Measurements from ENCODE around the gene MORC1.

The MORC1 gene

DNA sequence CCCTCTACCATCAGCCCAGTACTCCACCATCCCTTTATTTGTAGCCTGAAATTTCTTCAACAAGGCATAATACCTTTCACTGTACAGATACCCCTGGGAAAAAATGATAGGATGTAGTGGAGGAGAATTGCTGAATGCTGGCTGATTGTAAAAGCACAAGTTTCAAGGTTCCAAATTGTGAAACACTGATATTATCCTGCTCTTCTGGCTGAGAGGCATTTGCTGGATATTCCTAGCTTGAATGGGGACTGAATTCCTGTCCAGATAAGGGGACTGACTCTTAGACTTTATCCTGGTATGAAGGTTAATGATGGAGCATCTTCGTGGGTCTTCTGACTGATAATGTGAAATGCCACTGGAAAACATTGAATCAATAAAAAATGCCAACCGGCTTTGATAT, 9.6 kb upstream of the MORC1 start:
- no peak overlapping the region for H3K4me3 ChIP-seq (replicated peaks; ENCODE audit: low read depth, low read length)
- no peak for DNase-seq (ENCODE audit: extremely low read depth, low read depth)
- TF ChIP-seq, protein P1, sequence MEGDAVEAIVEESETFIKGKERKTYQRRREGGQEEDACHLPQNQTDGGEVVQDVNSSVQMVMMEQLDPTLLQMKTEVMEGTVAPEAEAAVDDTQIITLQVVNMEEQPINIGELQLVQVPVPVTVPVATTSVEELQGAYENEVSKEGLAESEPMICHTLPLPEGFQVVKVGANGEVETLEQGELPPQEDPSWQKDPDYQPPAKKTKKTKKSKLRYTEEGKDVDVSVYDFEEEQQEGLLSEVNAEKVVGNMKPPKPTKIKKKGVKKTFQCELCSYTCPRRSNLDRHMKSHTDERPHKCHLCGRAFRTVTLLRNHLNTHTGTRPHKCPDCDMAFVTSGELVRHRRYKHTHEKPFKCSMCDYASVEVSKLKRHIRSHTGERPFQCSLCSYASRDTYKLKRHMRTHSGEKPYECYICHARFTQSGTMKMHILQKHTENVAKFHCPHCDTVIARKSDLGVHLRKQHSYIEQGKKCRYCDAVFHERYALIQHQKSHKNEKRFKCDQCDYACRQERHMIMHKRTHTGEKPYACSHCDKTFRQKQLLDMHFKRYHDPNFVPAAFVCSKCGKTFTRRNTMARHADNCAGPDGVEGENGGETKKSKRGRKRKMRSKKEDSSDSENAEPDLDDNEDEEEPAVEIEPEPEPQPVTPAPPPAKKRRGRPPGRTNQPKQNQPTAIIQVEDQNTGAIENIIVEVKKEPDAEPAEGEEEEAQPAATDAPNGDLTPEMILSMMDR (IDR thresholded peaks at IDR 0.05; ENCODE audit: low read depth, low read length, missing control alignments), result no peak

- TF ChIP-seq, protein P1 (IDR thresholded peaks at IDR 0.05; ENCODE audit: low read depth, low read length, missing control alignments), result no peak
- DNase-seq (ENCODE audit: extremely low read depth, low read depth), result no peak
- H3K4me3 ChIP-seq (replicated peaks; ENCODE audit: low read depth, low read length), result no peak overlapping the region
These were observed 8.0 kb upstream of the MORC1 start for GRCh38 chr3:109125902-109126301.

DNA sequence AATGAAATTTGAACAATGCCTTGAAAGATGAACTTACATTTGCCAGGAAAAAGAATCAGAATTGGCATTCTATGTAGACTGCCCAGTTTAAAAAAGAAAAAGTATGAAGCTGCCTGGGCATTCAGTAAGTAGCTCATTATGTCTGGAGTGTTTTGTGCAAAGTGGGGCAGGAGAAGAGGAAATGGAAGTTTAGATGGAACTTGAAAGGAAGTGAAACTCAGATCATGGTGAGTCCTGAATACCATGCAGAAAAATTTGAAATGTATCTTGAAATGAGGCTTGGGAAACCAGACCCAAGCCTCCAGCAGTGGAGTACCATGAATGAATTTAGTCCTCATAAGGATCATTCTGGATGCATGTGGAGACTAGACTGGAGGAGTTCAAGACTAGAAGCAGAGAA, 4.8 kb upstream of the MORC1 start:
- TF ChIP-seq, protein P1 (IDR thresholded peaks at IDR 0.05; ENCODE audit: low read depth, low read length, missing control alignments), result no peak
- no peak overlapping the region for H3K4me3 ChIP-seq (replicated peaks; ENCODE audit: low read depth, low read length)
- no peak for DNase-seq (ENCODE audit: extremely low read depth, low read depth)

DNA sequence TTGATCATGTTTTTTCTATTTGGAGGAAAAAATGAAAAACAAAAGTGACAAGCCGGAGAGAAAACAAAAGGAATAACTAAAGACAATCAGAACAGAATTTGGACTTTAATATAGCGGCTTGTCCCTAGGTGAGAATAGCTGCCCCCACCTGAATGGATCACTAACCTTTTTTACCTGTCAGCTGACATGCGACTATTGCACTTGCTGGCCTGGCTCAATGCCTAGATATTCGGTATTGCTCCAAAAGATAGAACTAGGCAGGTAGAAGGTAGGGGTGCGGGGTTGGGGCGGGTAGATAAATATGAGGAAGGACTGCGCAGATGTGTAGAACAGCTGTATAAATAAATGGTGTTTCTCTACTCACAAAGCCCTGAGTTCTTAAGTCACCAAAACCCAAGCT, 650 bp upstream of the MORC1 start:
- H3K4me3 ChIP-seq (replicated peaks; ENCODE audit: low read depth, low read length), result no peak overlapping the region
- DNase-seq (ENCODE audit: extremely low read depth, low read depth), result no peak
- TF ChIP-seq, protein P1 (IDR thresholded peaks at IDR 0.05; ENCODE audit: low read depth, low read length, missing control alignments), result no peak

DNA sequence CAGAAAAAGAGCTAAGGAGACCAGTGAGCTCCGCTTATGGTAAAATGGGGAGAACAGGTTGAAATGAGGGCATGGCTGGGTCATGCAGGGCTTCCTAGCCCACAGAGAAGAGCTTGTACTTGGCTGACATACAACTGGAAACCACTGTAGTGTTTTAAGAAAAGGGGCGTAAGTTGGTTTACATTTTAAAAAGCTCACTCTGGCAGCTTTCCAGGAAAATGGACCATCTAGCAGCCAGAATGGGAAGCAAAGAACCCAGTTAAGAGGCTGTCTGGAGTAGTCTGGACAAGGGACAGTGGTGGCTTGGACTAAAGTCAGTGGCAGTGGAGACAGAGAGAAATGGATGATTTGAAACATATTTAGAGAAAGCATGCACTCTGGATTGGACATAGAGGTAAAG, 1.9 kb downstream of the MORC1 start:
- DNase-seq (ENCODE audit: extremely low read depth, low read depth), result no peak
- H3K4me3 ChIP-seq (replicated peaks; ENCODE audit: low read depth, low read length), result no peak overlapping the region
- TF ChIP-seq, protein P1 (IDR thresholded peaks at IDR 0.05; ENCODE audit: low read depth, low read length, missing control alignments), result no peak

- TF ChIP-seq, protein P1 (IDR thresholded peaks at IDR 0.05; ENCODE audit: low read depth, low read length, missing control alignments), result no peak
- no peak for DNase-seq (ENCODE audit: extremely low read depth, low read depth)
- no peak overlapping the region for H3K4me3 ChIP-seq (replicated peaks; ENCODE audit: low read depth, low read length)
These were observed 2.5 kb downstream of the MORC1 start for GRCh38 chr3:109115451-109115850.

DNA sequence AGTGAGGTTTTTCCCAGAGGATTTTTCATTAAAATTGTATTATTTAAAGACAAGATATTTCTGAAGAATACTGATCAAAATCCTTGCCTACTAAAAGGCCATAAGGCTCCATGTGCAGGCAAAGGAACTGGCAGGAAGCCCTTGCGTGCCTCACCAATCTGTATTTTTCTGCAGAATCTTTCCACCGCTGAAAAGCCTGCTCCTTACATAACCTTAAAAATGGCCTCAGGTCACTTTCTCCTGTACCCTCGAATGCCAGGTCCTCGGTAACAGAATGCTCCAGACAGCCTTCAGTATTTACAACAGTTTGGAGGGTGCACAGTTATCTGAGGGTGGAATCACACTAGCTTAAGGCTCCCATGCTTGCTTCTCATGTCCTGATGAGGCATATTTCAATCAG, 3.2 kb downstream of the MORC1 start:
- TF ChIP-seq, protein P1 (IDR thresholded peaks at IDR 0.05; ENCODE audit: low read depth, low read length, missing control alignments), result no peak
- H3K4me3 ChIP-seq (replicated peaks; ENCODE audit: low read depth, low read length), result no peak overlapping the region
- no peak for DNase-seq (ENCODE audit: extremely low read depth, low read depth)
